HEK293T (cell line): ENCODE data around the gene SPESP1.

Source experiments
- CTCF ChIA-PET: fragments of 350-600 bp; formaldehyde crosslinking; extraction: SDS; loops from one replicate; lab custom pipeline; 2021; ENCODE audit warnings: antibody characterized with exemption, inconsistent platforms; lab: Yijun Ruan, JAX
- POLR2A ChIA-PET: fragments of 350-600 bp; formaldehyde crosslinking; extraction: SDS; loops from one replicate; lab custom pipeline; 2020; ENCODE audit warnings: antibody characterized with exemption, inconsistent platforms; lab: Yijun Ruan, JAX
- DNase-seq: peaks from one replicate; pipeline ENCODE4 v3.0.0; 2012; ENCODE audit warnings: mixed read lengths; ENCODE audit errors: extremely low spot score
- ARNT ChIP-seq: fragments of 450-650 bp; IDR thresholded peaks from 2 replicates; pipeline ENCODE4 v1.6.1; 2017; ENCODE audit warnings: mild to moderate bottlenecking
- BHLHE40 ChIP-seq: fragments of 450-650 bp; IDR thresholded peaks from 2 replicates; pipeline ENCODE4 v1.6.1; 2016; ENCODE audit warnings: mild to moderate bottlenecking, moderate library complexity, borderline replicate concordance
- CTBP1 ChIP-seq: fragments of 450-650 bp; IDR thresholded peaks from 2 replicates; pipeline ENCODE4 v1.6.1; 2016; ENCODE audit warnings: borderline replicate concordance
- ELF4 ChIP-seq: fragments of 450-650 bp; IDR thresholded peaks from 2 replicates; pipeline ENCODE4 v1.6.1; 2017; ENCODE audit warnings: antibody characterized with exemption
- FOXA1 ChIP-seq: fragments of 450-650 bp; IDR thresholded peaks from 2 replicates; pipeline ENCODE4 v1.6.1; 2016; ENCODE audit warnings: mild to moderate bottlenecking
- FOXK2 ChIP-seq: fragments of 450-650 bp; IDR thresholded peaks from 2 replicates; pipeline ENCODE4 v1.6.1; 2016; ENCODE audit warnings: mild to moderate bottlenecking
- FOXM1 ChIP-seq: fragments of 450-650 bp; IDR thresholded peaks from 2 replicates; pipeline ENCODE4 v1.6.1; 2017; ENCODE audit warnings: mild to moderate bottlenecking, borderline replicate concordance
- HDGF ChIP-seq: fragments of 450-650 bp; IDR thresholded peaks from 2 replicates; pipeline ENCODE4 v1.6.1; 2017; ENCODE audit warnings: antibody characterized with exemption, borderline replicate concordance
- L3MBTL2 ChIP-seq: fragments of 450-650 bp; conservative IDR thresholded peaks from 2 replicates; pipeline ENCODE4 v1.6.1; 2016; ENCODE audit warnings: mild to moderate bottlenecking
- LEF1 ChIP-seq: fragments of 450-650 bp; IDR thresholded peaks from 2 replicates; pipeline ENCODE4 v1.6.1; 2017; ENCODE audit warnings: mild to moderate bottlenecking, borderline replicate concordance
- NFRKB ChIP-seq: fragments of 450-650 bp; IDR thresholded peaks from 2 replicates; pipeline ENCODE4 v1.6.1; 2016; ENCODE audit warnings: mild to moderate bottlenecking, moderate library complexity
- PKNOX1 ChIP-seq: fragments of 450-650 bp; IDR thresholded peaks from 2 replicates; pipeline ENCODE4 v1.6.1; 2016
- SP1 ChIP-seq: fragments of 450-650 bp; IDR thresholded peaks from 2 replicates; pipeline ENCODE4 v1.6.1; 2017
- SUZ12 ChIP-seq: fragments of 450-650 bp; IDR thresholded peaks from 2 replicates; pipeline ENCODE4 v1.6.1; 2016; ENCODE audit warnings: mild to moderate bottlenecking
- TARDBP ChIP-seq: fragments of 450-650 bp; IDR thresholded peaks from 2 replicates; pipeline ENCODE4 v1.6.1; 2016
- ZNF384 ChIP-seq: fragments of 450-650 bp; IDR thresholded peaks from 2 replicates; pipeline ENCODE4 v1.6.1; 2016

Gene SPESP1

GRCh38 chr15:68992696-68993095 is 62.4 kb downstream of the SPESP1 start:
- ChIA-PET CTCF (no interaction called here), POLR2A (no interaction called here)
- no peak for DNase-seq
- no peak for TF ChIP-seq PKNOX1
- no peak for TF ChIP-seq SP1
- TF ChIP-seq HDGF: no peak
- no peak for TF ChIP-seq L3MBTL2
- no peak for TF ChIP-seq SUZ12
- TF ChIP-seq LEF1: no peak
- no peak for TF ChIP-seq NFRKB
- TF ChIP-seq ARNT: no peak
- TF ChIP-seq FOXK2: no peak
- TF ChIP-seq ELF4: no peak
- TF ChIP-seq FOXM1: no peak
- TF ChIP-seq CTBP1: no peak
- TF ChIP-seq ZNF384: no peak
- TF ChIP-seq TARDBP: no peak
- no peak for TF ChIP-seq BHLHE40
- no peak for TF ChIP-seq FOXA1

GRCh38 chr15:68993276-68993675 is 63.0 kb downstream of the SPESP1 start:
- ChIA-PET CTCF (no interaction called here), POLR2A (no interaction called here)
- DNase-seq: no peak
- TF ChIP-seq CTBP1: no peak
- no peak for TF ChIP-seq PKNOX1
- no peak for TF ChIP-seq TARDBP
- no peak for TF ChIP-seq SP1
- no peak for TF ChIP-seq SUZ12

- no peak for DNase-seq
These were observed 63.8 kb downstream of the SPESP1 start for GRCh38 chr15:68994149-68994548.

GRCh38 chr15:68994981-68995761 is 64.8 kb downstream of the SPESP1 start:
- TF ChIP-seq LEF1: no peak
- TF ChIP-seq ARNT: no peak
- no peak for TF ChIP-seq L3MBTL2
- TF ChIP-seq ZNF384: no peak
- TF ChIP-seq BHLHE40: no peak
- TF ChIP-seq PKNOX1: no peak
- TF ChIP-seq HDGF: no peak
- no peak for TF ChIP-seq TARDBP
- no peak for TF ChIP-seq ELF4
- CTCF ChIA-PET: no interaction called here
- DNase-seq: no peak
- POLR2A ChIA-PET: no interaction called here

More at GRCh38 chr15:68994149-68994548, 63.8 kb downstream of the SPESP1 start:
- ChIA-PET POLR2A (no interaction called here), CTCF (no interaction called here)
- TF ChIP-seq PKNOX1: no peak
- TF ChIP-seq NFRKB: no peak
- TF ChIP-seq BHLHE40: no peak
